GM23248 (cell line): ENCODE measurements around the gene MYOM1. TPM values are rescaled to one million over a fixed set of nuclear protein-coding genes. Genes with fewer than 3 reads are reported as not detected.

Experiments
- DNase-seq: peaks from one replicate; pipeline ENCODE4 v3.0.0-alpha.2; 2015
- H2AFZ ChIP-seq: fragments of 200-600 bp; sonication (generic); 2 replicates; pipeline ENCODE4 v1.6.1; 2016; ENCODE audit warnings: antibody characterized with exemption
- H3F3A ChIP-seq: fragments of 200-600 bp; sonication (generic); 2 replicates; pipeline ENCODE4 v1.6.1; 2016; ENCODE audit warnings: mild to moderate bottlenecking, antibody characterized with exemption, mixed run types; ENCODE audit not compliant: insufficient read depth
- H3K27ac ChIP-seq: fragments of 200-600 bp; sonication (generic); 2 replicates; pipeline ENCODE4 v1.5.1; 2016; ENCODE audit warnings: mild to moderate bottlenecking
- H3K27me3 ChIP-seq: fragments of 200-600 bp; sonication (generic); replicated peaks from 2 replicates; pipeline ENCODE4 v1.6.1; 2016; ENCODE audit warnings: mild to moderate bottlenecking; ENCODE audit not compliant: insufficient read depth
- H3K36me3 ChIP-seq: fragments of 200-600 bp; sonication (generic); 2 replicates; pipeline ENCODE4 v1.6.1; 2016; ENCODE audit warnings: low read depth, mild to moderate bottlenecking
- H3K4me1 ChIP-seq: fragments of 200-600 bp; sonication (generic); 2 replicates; pipeline ENCODE4 v1.6.1; 2016; ENCODE audit warnings: mild to moderate bottlenecking; ENCODE audit not compliant: insufficient read depth
- H3K4me2 ChIP-seq: fragments of 200-600 bp; sonication (generic); one replicate; pipeline ENCODE4 v1.6.1; 2016; ENCODE audit warnings: mild to moderate bottlenecking; ENCODE audit not compliant: unreplicated experiment
- H3K4me3 ChIP-seq: fragments of 200-600 bp; sonication (generic); 2 replicates; pipeline ENCODE4 v1.5.1; 2016; ENCODE audit warnings: mild to moderate bottlenecking
- H3K79me2 ChIP-seq: fragments of 200-600 bp; sonication (generic); 2 replicates; pipeline ENCODE4 v1.6.1; 2016; ENCODE audit warnings: mild to moderate bottlenecking; ENCODE audit not compliant: insufficient read depth
- H3K9ac ChIP-seq: fragments of 200-600 bp; sonication (generic); 2 replicates; pipeline ENCODE4 v1.6.1; 2016; ENCODE audit warnings: mild to moderate bottlenecking
- H3K9me2 ChIP-seq: fragments of 200-600 bp; sonication (generic); 2 replicates; pipeline ENCODE4 v1.6.1; 2016; ENCODE audit warnings: mixed run types, mild to moderate bottlenecking, moderate library complexity; ENCODE audit not compliant: insufficient read depth
- H3K9me3 ChIP-seq: fragments of 200-600 bp; sonication (generic); one replicate; pipeline ENCODE4 v1.6.1; 2017; ENCODE audit warnings: low read depth
- H4K20me1 ChIP-seq: fragments of 200-600 bp; sonication (generic); 2 replicates; pipeline ENCODE4 v1.6.0; 2016; ENCODE audit not compliant: insufficient read depth
- EZH2 ChIP-seq: fragments of 200-600 bp; sonication (generic); IDR thresholded peaks from 2 replicates; pipeline ENCODE4 v1.6.1; 2018; ENCODE audit warnings: antibody characterized with exemption, mild to moderate bottlenecking; ENCODE audit not compliant: insufficient read depth, poor library complexity, severe bottlenecking
- EZH2phosphoT487 ChIP-seq: fragments of 200-600 bp; sonication (generic); IDR thresholded peaks from 2 replicates; pipeline ENCODE4 v1.6.1; 2018; ENCODE audit warnings: antibody characterized with exemption, moderate library complexity, mild to moderate bottlenecking, low read depth; ENCODE audit not compliant: insufficient read depth
- WGBS, 2 experiments: methylation state at CpG; one replicate each; pipeline ENCODE4 v1.1.6; 2015 to 2017; ENCODE audit warnings: low lambda C conversion rate in 2 of 2, low coverage in 1 of 2; ENCODE audit errors: missing lambda C conversion rate in 2 of 2; 5-methylcytosine and 5-hydroxymethylcytosine counted together
- in situ Hi-C: fragments of 300-500 bp; cut with MboI; formaldehyde crosslinking; loops from 2 replicates; pipeline ENCODE4 v1.15.0; 2020
- polyA plus RNA-seq: library from polyadenylated mRNA; unstranded; fragments of >200 nt; fragmentation: Nextera tagmentation; extraction: Ambion mirVana; gene quantifications from 2 replicates; pipeline ENCODE4 v1.2.1, GENCODE V29; 2016
- total RNA-seq: library from RNA; depleted of rRNA; stranded (reverse); fragments of >200 nt; shearing (Covaris generic); gene quantifications from 2 replicates; pipeline ENCODE4 v1.2.3, GENCODE V29; 2014

The MYOM1 gene
- total and polyA plus RNA-seq, 2 experiments from 2014 or later = 0.64 to 0.65 TPM

DNA sequence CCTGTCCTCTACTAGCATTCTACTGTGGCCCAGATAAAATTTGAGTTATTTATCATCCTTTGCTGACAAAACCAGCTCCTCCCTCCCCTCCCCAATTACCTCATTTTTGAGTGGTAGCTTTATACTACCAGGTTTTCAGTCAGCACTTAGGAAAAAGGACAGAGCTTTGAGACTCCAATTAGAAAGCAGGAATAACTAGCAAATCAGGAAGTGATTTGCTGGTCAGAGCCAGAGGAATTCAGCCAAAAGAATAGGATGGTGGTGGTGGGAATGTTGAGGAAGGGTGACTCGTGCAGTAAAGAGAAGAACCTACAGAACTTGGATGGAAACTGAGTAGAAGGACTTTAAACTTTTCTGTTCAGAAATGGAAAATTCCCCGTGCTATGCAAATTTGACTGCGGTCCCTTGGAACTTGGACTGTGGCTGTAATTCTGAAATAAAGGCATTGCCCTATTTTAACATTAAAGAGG lies 45.8 kb upstream of the MYOM1 start:
- peaks cover 46% of the 10 kb centered on the region for H4K20me1 ChIP-seq
- H3K27me3 ChIP-seq = no peaks in the 10 kb centered on the region
- DNase-seq = peak; percentile 67
- WGBS, 2 experiments = 81 to 85% methylated on average over 3 of the region's 3 CpGs
- H3K4me1 ChIP-seq = peaks cover 65% of the 10 kb centered on the region
- in situ Hi-C loops = no loop called here
- H3F3A ChIP-seq = peaks cover 78% of the 10 kb centered on the region
- peak overlapping the region; percentile 98 for H3K4me2 ChIP-seq
- H3K9me3 ChIP-seq = no peaks in the 10 kb centered on the region
- peaks cover 85% of the 10 kb centered on the region for H3K79me2 ChIP-seq
- peak overlapping the region; percentile 90 for H3K27ac ChIP-seq
- H3K9me2 ChIP-seq = no peaks in the 10 kb centered on the region
- no peak overlapping the region for H2AFZ ChIP-seq
- H3K36me3 ChIP-seq = no peaks in the 10 kb centered on the region
- peak overlapping the region; percentile 99 for H3K4me3 ChIP-seq
- TF ChIP-seq EZH2 (no peak), EZH2phosphoT487 (no peak)
- no peak overlapping the region for H3K9ac ChIP-seq

DNA sequence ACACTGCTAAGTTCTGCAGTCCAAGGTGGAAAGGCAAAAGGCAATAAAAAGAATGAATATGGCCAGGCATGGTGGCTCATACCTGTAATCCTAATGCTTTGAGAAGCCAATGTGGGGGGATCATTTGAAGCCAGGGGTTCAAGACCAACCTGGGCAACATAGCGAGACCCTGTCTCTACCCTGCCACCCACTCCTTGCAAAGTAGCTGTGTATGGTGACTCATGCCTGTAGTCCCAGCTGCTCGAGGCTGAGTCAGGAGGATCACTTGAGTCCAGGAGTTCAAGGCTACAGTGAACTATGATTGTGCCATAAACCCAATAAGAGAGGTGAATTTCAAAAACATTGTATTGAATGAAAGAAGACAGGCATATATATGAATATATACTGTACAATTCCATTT lies 44.6 kb upstream of the MYOM1 start:
- TF ChIP-seq EZH2phosphoT487 = no peak
- no peak for TF ChIP-seq EZH2
- Histone ChIP-seq H3K9me3 (no peaks in the 10 kb centered on the region), H3K36me3 (peaks cover 6% of the 10 kb centered on the region; the same call in 1 of the 2 replicates), H3K4me3 (peak overlapping the region; percentile 99), H3F3A (peaks cover 78% of the 10 kb centered on the region), H3K4me2 (peak overlapping the region; percentile 98), H3K79me2 (peaks cover 81% of the 10 kb centered on the region), H3K9me2 (no peaks in the 10 kb centered on the region), H4K20me1 (peaks cover 41% of the 10 kb centered on the region), H2AFZ (no peak overlapping the region), H3K27ac (peak overlapping the region; percentile 90; the same call in 1 of the 2 replicates), H3K4me1 (peaks cover 62% of the 10 kb centered on the region), H3K27me3 (no peaks in the 10 kb centered on the region), H3K9ac (no peak overlapping the region)
- 44 to 46% methylated on average over 2 of the region's 2 CpGs for WGBS, 2 experiments
- in situ Hi-C loops = no loop called here
- DNase-seq = peak; percentile 43

DNA sequence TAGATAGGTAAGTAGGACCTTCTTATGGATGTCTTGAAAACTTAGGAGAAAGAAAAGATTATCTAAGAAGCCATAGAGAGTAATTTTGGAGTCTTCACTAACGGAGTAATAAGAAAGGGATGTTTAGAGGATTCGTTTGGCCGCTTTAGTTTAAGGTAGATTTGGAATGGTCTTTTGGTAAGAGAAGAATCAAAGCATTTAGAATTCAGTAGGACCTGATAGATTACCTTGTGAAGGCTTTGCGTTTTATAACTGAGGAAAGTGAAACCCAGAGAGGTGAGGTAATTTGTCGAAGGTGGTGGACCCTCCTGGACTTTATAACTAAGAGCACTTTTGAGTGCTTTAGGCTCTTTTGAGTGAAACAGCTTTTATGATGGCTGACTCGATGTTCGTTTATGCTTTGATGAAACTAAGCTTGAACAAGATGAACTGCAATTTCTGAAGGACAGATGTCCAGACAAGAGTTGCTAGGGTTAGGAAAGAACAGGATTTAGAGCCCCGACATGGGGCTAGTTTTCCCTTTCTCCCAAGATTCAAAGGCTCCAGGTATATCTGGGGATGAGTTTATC lies 43.4 kb upstream of the MYOM1 start:
- no peak for DNase-seq
- peak overlapping the region; percentile 99 for H3K4me3 ChIP-seq
- H3K9me3 ChIP-seq = no peaks in the 10 kb centered on the region
- H4K20me1 ChIP-seq = peaks cover 33% of the 10 kb centered on the region
- H3K4me1 ChIP-seq = peaks cover 50% of the 10 kb centered on the region
- in situ Hi-C loops = no loop called here
- WGBS, 2 experiments = 15 to 18% methylated on average over 8 of the region's 8 CpGs
- H3K79me2 ChIP-seq = peaks cover 81% of the 10 kb centered on the region
- H3K27ac ChIP-seq = peak overlapping the region; percentile 90
- H3K36me3 ChIP-seq = peaks cover 15% of the 10 kb centered on the region; the same call in 1 of the 2 replicates
- H3K27me3 ChIP-seq = no peaks in the 10 kb centered on the region
- peak overlapping the region; percentile 98 for H3K4me2 ChIP-seq
- peak overlapping the region; percentile 87 for H3K9ac ChIP-seq
- peaks cover 78% of the 10 kb centered on the region for H3F3A ChIP-seq
- TF ChIP-seq EZH2 (no peak), EZH2phosphoT487 (no peak)
- H2AFZ ChIP-seq = no peak overlapping the region
- H3K9me2 ChIP-seq = no peaks in the 10 kb centered on the region

DNA sequence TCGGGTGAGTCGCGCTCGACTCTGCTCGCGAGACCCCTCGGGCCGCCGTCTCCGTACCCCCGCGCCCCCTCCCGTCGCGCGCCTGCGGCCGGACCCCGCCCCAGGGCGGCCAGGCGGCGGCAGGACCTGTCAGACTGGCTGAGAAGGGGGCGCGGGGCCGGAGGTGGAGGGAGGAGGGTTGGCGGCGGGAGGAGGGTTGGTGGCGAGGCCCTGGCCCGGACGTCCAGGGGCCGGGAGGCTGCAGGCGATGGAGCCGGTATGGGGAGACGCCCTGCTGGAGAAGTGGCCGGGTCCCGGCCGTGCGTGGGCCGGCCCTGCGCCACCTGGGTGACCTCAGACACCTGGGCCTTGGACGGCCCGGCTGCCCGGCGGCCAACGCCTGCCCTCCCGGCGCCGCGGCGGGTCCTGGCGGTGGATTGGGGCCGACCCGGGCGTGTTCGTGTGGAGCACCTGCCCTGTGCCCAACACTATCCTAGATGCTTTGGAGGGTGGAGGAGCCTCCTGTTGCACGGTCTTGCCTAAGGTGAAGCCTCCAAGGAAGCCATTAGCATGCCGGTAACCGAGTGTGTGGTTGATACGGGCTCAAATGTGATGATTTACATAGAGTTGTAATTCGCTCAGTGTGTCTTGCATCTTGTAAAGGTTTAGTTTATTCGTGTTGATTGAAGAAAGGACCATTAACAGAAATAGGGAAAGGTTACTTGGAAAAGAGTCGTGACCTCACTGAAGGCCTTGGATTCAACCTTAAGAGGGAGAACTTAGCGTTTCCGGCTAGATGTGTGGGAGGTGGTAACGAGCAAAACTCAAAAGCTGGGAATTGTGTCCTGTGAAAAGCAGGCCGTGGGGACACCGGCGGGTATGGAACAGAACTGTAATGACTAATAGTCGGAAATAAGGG lies 42.7 kb upstream of the MYOM1 start:
- H4K20me1 ChIP-seq = peaks cover 29% of the 10 kb centered on the region
- in situ Hi-C loops = no loop called here
- no peaks in the 10 kb centered on the region for H3K9me3 ChIP-seq
- peak overlapping the region; percentile 87 for H3K9ac ChIP-seq
- peaks cover 43% of the 10 kb centered on the region for H3K4me1 ChIP-seq
- peak; percentile 67 for DNase-seq
- peak overlapping the region; percentile 98 for H3K4me2 ChIP-seq
- H3K27me3 ChIP-seq = no peaks in the 10 kb centered on the region
- H3K36me3 ChIP-seq = peaks cover 23% of the 10 kb centered on the region
- peaks cover 82% of the 10 kb centered on the region for H3F3A ChIP-seq
- H2AFZ ChIP-seq = 0 out of 2 replicates have a peak overlapping the region, but pooled peaks have one; percentile 82
- TF ChIP-seq EZH2phosphoT487 = no peak
- TF ChIP-seq EZH2 = no peak
- WGBS, 2 experiments = 1% methylated on average over 47 to 54 of the region's 69 CpGs
- peaks cover 81% of the 10 kb centered on the region for H3K79me2 ChIP-seq
- H3K27ac ChIP-seq = peak overlapping the region; percentile 90
- H3K4me3 ChIP-seq = peak overlapping the region; percentile 99
- H3K9me2 ChIP-seq = no peaks in the 10 kb centered on the region
